Vagina (tissue), 2 donors: ENCODE data around the gene PNKD.

ENCODE experiments used
- CTCF ChIP-seq, 3 experiments: fragments of 450-650 bp in 2 of 3; fragments of 200-600 bp in 1 of 3; sonication (generic) in 1 of 3; IDR thresholded peaks; one replicate each; pipeline ENCODE4 v1.5.1; 2017 to 2019; ENCODE audit warnings: antibody characterized with exemption in 3 of 3, mild to moderate bottlenecking in 2 of 3, moderate library complexity in 2 of 3
- POLR2AphosphoS5 ChIP-seq, 2 donors: sonication (generic); formaldehyde crosslinking; IDR thresholded peaks; one replicate each; pipeline ENCODE4 v1.9.0; 2017; ENCODE audit warnings: antibody characterized with exemption in 2 of 2, mild to moderate bottlenecking in 2 of 2, low read depth in 1 of 2; ENCODE audit not compliant: insufficient read depth in 1 of 2

- TF ChIP-seq CTCF (IDR thresholded peaks at IDR 0.05) = no peak
- TF ChIP-seq POLR2AphosphoS5 (IDR thresholded peaks at IDR 0.05; ENCODE audit: insufficient read depth in 1 of 2, low read depth in 1 of 2) = no peak
These were observed 124.2 kb downstream of the PNKD start for GRCh38 chr2:218394298-218395089.
